ENCODE data around the gene TMPRSS13. TPM values are rescaled to one million over a fixed set of nuclear protein-coding genes. Genes with fewer than 3 reads are reported as not detected.

Gene TMPRSS13
- polyA plus RNA-seq, 2 of the 4 experiments (the other 2 are of a cell fraction): not detected

- no peak for TF ChIP-seq REST (IDR thresholded peaks at IDR 0.05)
- no peak for TF ChIP-seq FOXS1 (CRISPR knock-in tag; IDR thresholded peaks at IDR 0.05)
- no peak for TF ChIP-seq KDM5A (IDR thresholded peaks at IDR 0.05)
- no peak for TF ChIP-seq POLR2AphosphoS2 (conservative IDR thresholded peaks at IDR 0.05; ENCODE audit: low read length)
- no peak for TF ChIP-seq GATA3 (IDR thresholded peaks at IDR 0.05; ENCODE audit: borderline replicate concordance)
- TF ChIP-seq CBX2 (IDR thresholded peaks at IDR 0.05; ENCODE audit: borderline replicate concordance, low read depth): no peak
Measured at GRCh38 chr11:117892651-117893050, 36.6 kb downstream of the TMPRSS13 start (continued).

- H3K4me3 ChIP-seq: no peak overlapping the region
- DNase-seq (ENCODE audit: low read depth in 1 of 2, low spot score in 1 of 2): no peak
- no peak overlapping the region for H3K27ac ChIP-seq
- POLR2A ChIA-PET: no interaction called here
- no peaks in the 10 kb centered on the region for H3K4me1 ChIP-seq
- CTCF ChIA-PET: interaction anchor here (1.5 kb wide), 1 partner anchor 60 kb away, joined by 3 read pairs; no protein-coding TSS in a partner anchor
- 20% methylated on average over 2 of the region's 2 CpGs for WGBS (ENCODE audit: missing lambda C conversion rate)
- ATAC-seq: no peak
- H3K4me2 ChIP-seq: no peak overlapping the region
- no peaks in the 10 kb centered on the region; the same call in 2 of the 3 replicates for H3K9me3 ChIP-seq
- no peak for FAIRE-seq
- TF ChIP-seq ZNF302 (CRISPR knock-in tag; IDR thresholded peaks at IDR 0.05): no peak
- TF ChIP-seq ZC3H11A (IDR thresholded peaks at IDR 0.05): no peak
- TF ChIP-seq NR3C1 (IDR thresholded peaks at IDR 0.05): no peak
- TF ChIP-seq KDM5A (IDR thresholded peaks at IDR 0.05): no peak
- TF ChIP-seq CBX8 (IDR thresholded peaks at IDR 0.05): no peak
- TF ChIP-seq BHLHE40 (IDR thresholded peaks at IDR 0.05; ENCODE audit: low read depth, low read length): no peak
- TF ChIP-seq ESRRA (IDR thresholded peaks at IDR 0.05; ENCODE audit: borderline replicate concordance, low read length): no peak
- no peak for TF ChIP-seq TFCP2L1 (CRISPR knock-in tag; IDR thresholded peaks at IDR 0.05)
- no peak for TF ChIP-seq PHF8 (IDR thresholded peaks at IDR 0.05; ENCODE audit: borderline replicate concordance, low read depth)
- no peak for TF ChIP-seq CEBPB (IDR thresholded peaks at IDR 0.05)
- TF ChIP-seq PBX3 (IDR thresholded peaks at IDR 0.05): no peak
- TF ChIP-seq ZFP36 (IDR thresholded peaks at IDR 0.05; ENCODE audit: borderline replicate concordance, partially characterized antibody): no peak
- no peak for TF ChIP-seq HOXA7 (CRISPR knock-in tag; IDR thresholded peaks at IDR 0.05)
Measured at GRCh38 chr11:117891362-117891761, 37.8 kb downstream of the TMPRSS13 start.

GRCh38 chr11:117888139-117888566 lies 41.0 kb downstream of the TMPRSS13 start:
- TF ChIP-seq PHF8 (IDR thresholded peaks at IDR 0.05; ENCODE audit: borderline replicate concordance, low read depth) (no peak), GATA3 (IDR thresholded peaks at IDR 0.05; ENCODE audit: borderline replicate concordance) (no peak), MAFK (IDR thresholded peaks at IDR 0.05; ENCODE audit: partially characterized antibody) (no peak), SREBF2 (IDR thresholded peaks at IDR 0.05) (no peak), TFCP2L1 (CRISPR knock-in tag; IDR thresholded peaks at IDR 0.05) (no peak), HOXA7 (CRISPR knock-in tag; IDR thresholded peaks at IDR 0.05) (no peak), NR3C1 (IDR thresholded peaks at IDR 0.05) (no peak), BHLHE40 (IDR thresholded peaks at IDR 0.05; ENCODE audit: low read depth, low read length) (no peak), ZNF302 (CRISPR knock-in tag; IDR thresholded peaks at IDR 0.05) (no peak), ELK1 (IDR thresholded peaks at IDR 0.05; ENCODE audit: low read depth, low read length) (no peak), POLR2A (IDR thresholded peaks at IDR 0.05; ENCODE audit: low read length) (no peak)
- H3K4me1 ChIP-seq: no peaks in the 10 kb centered on the region
- no peak overlapping the region for H3K4me2 ChIP-seq
- H3K4me3 ChIP-seq: no peak overlapping the region
- ChIA-PET POLR2A (no interaction called here), CTCF (no interaction called here)
- ATAC-seq: no peak
- H3K27ac ChIP-seq: no peak overlapping the region
- FAIRE-seq: no peak
- WGBS (ENCODE audit: missing lambda C conversion rate): 48% methylated on average over 8 of the region's 8 CpGs
- no peaks in the 10 kb centered on the region; the same call in 2 of the 3 replicates for H3K9me3 ChIP-seq
- DNase-seq (ENCODE audit: low read depth in 1 of 2, low spot score in 1 of 2): no peak

Data from A549 (cell line).